ENCODE results near the gene UBC. TPM values are rescaled to one million over a fixed set of nuclear protein-coding genes. Genes with fewer than 3 reads are reported as not detected.
A peak's percentile ranks its signal among the peaks of the same experiment; 100 is the strongest.

UBC gene
- total and polyA plus RNA-seq, 9 of the 15 experiments (the other 6 are each of a cell fraction or from before 2014, with no cell fraction given), result 533 to 1,153 (median 813) TPM

GRCh38 chr12:124884587-124885438, 29.6 kb downstream of the UBC start:
- Histone ChIP-seq H3K36me3 (ENCODE audit: control insufficient read depth, insufficient read depth, low read length) (no peaks in the 10 kb centered on the region), H3K27ac (ENCODE audit: extremely low read depth, low read depth, low read length) (peak overlapping the region; percentile 57; the same call in 2 of the 3 replicates), H3K9ac (ENCODE audit: insufficient read depth in 1 of 2, low read depth in 2 of 2, low read length in 2 of 2) (peak overlapping the region; percentile 9 to 14; a peak in 3 of 4 replicates), H3K9me3 (replicated peaks; ENCODE audit: control insufficient read depth, insufficient read depth, low read depth, low read length) (no peaks in the 10 kb centered on the region), H3K9me1 (ENCODE audit: control insufficient read depth, insufficient read depth, low read length) (no peaks in the 10 kb centered on the region), H3K79me2 (ENCODE audit: control insufficient read depth, insufficient read depth, low read length) (no peaks in the 10 kb centered on the region), H2AFZ (ENCODE audit: low read depth, low read length) (peak overlapping the region; percentile 37), H3K4me2 (ENCODE audit: insufficient read depth, low read length) (peak overlapping the region; percentile 76), H4K20me1 (replicated peaks; ENCODE audit: control insufficient read depth, insufficient read depth, low read length) (no peaks in the 10 kb centered on the region; the same call in 1 of the 2 replicates), H3K4me3 (no peak overlapping the region), H3K4me1 (replicated peaks in 1 of 2; ENCODE audit: control insufficient read depth in 2 of 2, insufficient read depth in 2 of 2, low read length in 2 of 2) (peaks cover 36 to 55% of the 10 kb centered on the region in 2 experiments), H3K27me3 (ENCODE audit: control insufficient read depth in 2 of 2, insufficient read depth in 2 of 2, low read length in 2 of 2) (no peaks in the 10 kb centered on the region)
- intact Hi-C loops (cut with micrococcal nuclease), result loop anchor here (2.0 kb wide), 2 partner anchors 22 kb away; partner anchors contain the start of gene SCARB1
- ChIA-PET CTCF (ENCODE audit: low intra/inter-chr PET ratio) (no interaction called here), POLR2A (interaction anchor here (0.7 to 1.4 kb wide), 8 partner anchors 9 to 30 kb away, joined by 3 to 6 read pairs (median 3); partner anchors contain the start of genes SCARB1 and UBC)
- FAIRE-seq (peak; percentile 100), DNase-seq (ENCODE audit: extremely low read depth in 1 of 4, low spot score in 3 of 4) (peak; percentile 77 to 98 (median 82)), ATAC-seq (peak; percentile 87)
- in situ Hi-C loops (cut with MboI), result no loop called here
- no TSS peak for BruUV-seq (replicated peaks)
- under 1% methylated on average over 13 of the region's 15 CpGs for WGBS (ENCODE audit: insufficient coverage, low coverage, missing lambda C conversion rate)
- TF ChIP-seq PHF8 (IDR thresholded peaks at IDR 0.05; ENCODE audit: borderline replicate concordance, low read length), result no peak
- TF ChIP-seq SREBF1 (IDR thresholded peaks at IDR 0.05; ENCODE audit: borderline replicate concordance, low read depth, low read length), result no peak
- no peak for TF ChIP-seq THRAP3 (IDR thresholded peaks at IDR 0.05; ENCODE audit: borderline replicate concordance)
- TF ChIP-seq CCNT2 (IDR thresholded peaks at IDR 0.05; ENCODE audit: borderline replicate concordance, extremely low read depth, insufficient read length, low read depth, low read length), result peak; percentile 63
- TF ChIP-seq ZKSCAN1 (IDR thresholded peaks at IDR 0.05; ENCODE audit: low read depth, low read length), result peak; percentile 67; the same call in 1 of the 2 replicates
- TF ChIP-seq GATAD2A (IDR thresholded peaks at IDR 0.05), result 0 out of 2 replicates have a peak, but pooled peaks have one; percentile 50
- no peak for TF ChIP-seq STAT5B (CRISPR knock-in tag; IDR thresholded peaks at IDR 0.05)
- no peak for TF ChIP-seq ID3 (CRISPR knock-in tag; IDR thresholded peaks at IDR 0.05)
- TF ChIP-seq ID3 (tag; IDR thresholded peaks at IDR 0.05), result 0 out of 2 replicates have a peak, but pooled peaks have one; percentile 19
- 0 out of 2 replicates have a peak, but pooled peaks have one; percentile 69 for TF ChIP-seq HNRNPUL1 (IDR thresholded peaks at IDR 0.05; ENCODE audit: low read length)
- peak; percentile 78 for TF ChIP-seq JUND (IDR thresholded peaks at IDR 0.05; ENCODE audit: borderline replicate concordance, low read depth, low read length)
- peak; percentile 40; the same call in 1 of the 3 replicates for TF ChIP-seq JUND (tag; IDR thresholded peaks at IDR 0.05; ENCODE audit: borderline replicate concordance, low read depth, low read length)
- TF ChIP-seq C11orf30 (IDR thresholded peaks at IDR 0.05; ENCODE audit: low read depth), result peak; percentile 95
- peak; percentile 54 to 71; a peak in 3 of 4 replicates for TF ChIP-seq MAZ (CRISPR knock-in tag; conservative IDR thresholded peaks at IDR 0.05 in 1 of 2, IDR thresholded peaks at IDR 0.05 in 1 of 2)
- TF ChIP-seq PTBP1 (IDR thresholded peaks at IDR 0.05; ENCODE audit: low read depth, low read length), result no peak
- TF ChIP-seq PHF21A (IDR thresholded peaks at IDR 0.05; ENCODE audit: borderline replicate concordance, low read depth), result no peak
- TF ChIP-seq TFAP4 (CRISPR knock-in tag; IDR thresholded peaks at IDR 0.05; ENCODE audit: borderline replicate concordance), result peak; percentile 85
- no peak for TF ChIP-seq ZC3H4 (CRISPR knock-in tag; IDR thresholded peaks at IDR 0.05; ENCODE audit: borderline replicate concordance)

All from K562 (cell line).